ENCODE data around the gene C1orf94.
"Not testable (repeated sequence)": the region's sequence is repeated elsewhere in the genome, so short reads cannot be mapped to it uniquely, and the experiment has no call there.

C1orf94 gene

DNA sequence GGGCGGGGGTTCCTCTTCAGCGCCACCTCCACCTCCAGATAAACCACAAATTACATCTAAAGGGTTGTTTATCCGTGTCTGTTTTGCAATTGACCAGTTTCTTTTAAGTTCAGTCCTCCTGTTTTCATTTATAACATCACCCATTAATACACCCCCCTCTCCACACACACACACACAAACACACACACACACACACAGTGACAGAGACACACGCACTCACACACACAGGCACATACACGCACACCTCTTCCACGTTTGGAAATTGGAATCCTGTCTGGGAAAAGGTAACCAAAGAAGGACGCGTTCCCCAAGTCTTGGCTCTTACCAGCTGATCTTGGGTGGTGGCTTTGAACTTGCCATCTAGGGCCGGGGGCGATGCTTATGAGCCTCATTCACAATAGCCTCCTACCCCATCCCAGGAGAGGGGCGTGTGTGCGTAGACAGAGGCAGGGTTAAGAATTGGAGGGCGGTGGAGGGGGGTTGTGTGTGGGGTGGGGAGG, 11.2 kb upstream of the C1orf94 start:
- no peak for DNase-seq

DNA sequence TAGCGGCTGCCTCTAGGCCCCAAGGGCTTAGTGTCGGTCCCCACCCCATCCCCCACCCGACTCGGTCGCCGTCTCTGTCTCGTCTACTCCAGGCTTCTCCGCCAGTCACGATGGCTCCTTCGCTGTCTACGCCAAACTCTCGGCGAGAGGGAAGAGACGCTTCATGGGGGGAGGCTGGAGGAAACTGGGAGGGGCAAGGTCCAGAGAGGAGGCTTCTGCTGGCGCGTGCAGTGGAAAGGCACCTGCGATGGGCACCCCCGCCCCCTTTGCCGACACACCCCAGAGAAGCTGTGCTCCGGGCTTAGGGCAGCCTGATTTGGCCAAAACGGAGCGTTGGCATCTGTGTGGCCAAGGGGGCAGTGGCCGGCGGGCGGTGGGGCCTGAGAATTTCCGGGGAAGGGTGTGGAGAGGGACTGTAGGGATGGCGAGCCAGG, 10.5 kb upstream of the C1orf94 start:
- no peak for DNase-seq

DNA sequence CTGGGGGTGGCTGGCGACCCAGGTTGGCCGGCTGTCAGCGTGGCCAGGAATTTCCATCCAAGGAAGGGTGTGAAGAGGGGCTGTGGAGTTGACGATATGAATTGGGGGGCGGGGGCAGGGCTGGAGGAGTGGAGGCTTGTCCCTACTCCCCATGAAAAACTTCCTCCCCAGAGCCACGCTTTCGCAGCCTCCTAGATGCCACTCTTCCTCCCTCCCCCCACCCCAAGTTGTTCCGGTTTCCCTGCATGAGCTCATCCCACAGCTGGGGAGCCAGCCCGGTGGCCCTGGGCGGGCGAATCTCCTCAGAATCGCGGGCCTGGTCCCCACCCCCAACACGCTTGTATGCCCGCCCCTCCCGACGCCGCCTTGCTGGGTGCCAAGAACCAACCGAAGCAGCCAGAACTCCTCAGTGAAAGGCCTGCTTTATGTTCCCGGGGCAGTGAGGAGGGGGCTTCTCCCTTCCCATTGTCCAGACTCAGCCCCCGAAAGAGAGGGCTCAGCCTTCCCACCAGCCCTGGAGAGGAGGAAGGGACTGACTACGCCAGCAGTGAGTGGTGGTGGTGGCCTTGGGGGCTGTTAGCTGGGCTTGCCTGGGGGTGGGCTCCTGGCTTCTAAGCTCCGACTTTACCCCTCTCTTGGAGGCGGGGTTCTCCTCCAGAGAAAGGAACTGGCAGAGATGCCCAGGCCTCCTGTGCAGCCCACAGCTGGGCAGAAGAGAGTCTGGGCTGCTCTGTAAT, 9.9 kb upstream of the C1orf94 start:
- DNase-seq = no peak

DNA sequence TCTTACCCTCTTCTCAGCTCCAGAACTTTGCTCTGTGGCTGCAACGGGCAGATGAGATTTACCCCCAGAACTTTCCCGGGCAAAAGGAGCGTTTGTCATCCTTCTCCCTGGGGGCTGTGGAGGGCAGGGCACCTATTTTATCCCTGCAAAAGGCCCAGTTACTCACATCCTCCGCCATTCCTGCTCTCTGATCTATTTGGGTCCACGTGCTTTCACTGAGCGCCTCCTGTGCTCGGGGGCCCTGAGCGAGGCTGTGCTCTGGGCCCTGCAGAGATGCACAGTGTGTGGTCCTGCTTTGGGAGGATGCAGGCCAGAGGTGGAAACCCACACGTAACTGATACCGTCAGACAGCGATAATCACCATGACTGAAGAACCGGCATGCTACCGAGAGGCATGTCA, 9.3 kb upstream of the C1orf94 start:
- DNase-seq = no peak

DNA sequence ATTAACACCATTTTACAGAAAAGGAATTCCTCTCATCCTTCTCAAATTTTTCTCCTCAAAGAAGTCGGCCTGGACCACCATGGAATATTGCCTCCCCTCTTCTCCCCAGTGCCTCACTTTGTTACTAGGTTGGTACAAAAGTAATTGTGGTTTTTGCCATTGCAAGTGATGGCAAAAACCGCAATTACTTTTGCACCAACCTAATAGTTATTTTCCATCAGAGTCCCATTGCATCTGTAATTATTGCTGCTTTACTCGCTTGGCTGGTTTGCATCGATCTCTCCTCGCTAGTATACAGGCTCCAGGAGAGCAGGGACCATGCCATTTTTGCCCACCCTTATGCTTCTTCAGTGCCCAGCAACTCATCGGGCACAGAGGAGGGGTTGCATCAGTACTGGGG, 963 bp upstream of the C1orf94 start:
- DNase-seq = no peak

DNA sequence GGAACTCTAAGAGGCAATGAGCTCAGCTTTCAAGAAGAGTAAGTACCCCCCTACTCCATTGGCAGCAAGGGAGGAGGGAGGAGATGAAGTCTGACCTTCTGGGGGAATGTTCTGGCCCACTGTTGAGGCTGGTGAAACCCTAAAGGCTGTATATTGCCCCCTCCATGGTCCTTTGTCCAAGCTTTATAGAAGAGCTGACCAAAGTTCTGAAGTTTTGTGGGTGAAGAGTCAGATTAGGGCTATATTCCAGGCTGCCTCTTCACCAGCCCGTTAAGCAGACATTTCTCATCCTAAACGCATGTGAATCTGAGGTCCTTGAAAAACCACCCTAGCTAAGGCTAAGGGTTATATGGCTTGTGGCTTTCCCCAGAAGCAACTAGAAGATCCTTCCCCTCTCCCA, 1.4 kb downstream of the C1orf94 start:
- DNase-seq = no peak

DNA sequence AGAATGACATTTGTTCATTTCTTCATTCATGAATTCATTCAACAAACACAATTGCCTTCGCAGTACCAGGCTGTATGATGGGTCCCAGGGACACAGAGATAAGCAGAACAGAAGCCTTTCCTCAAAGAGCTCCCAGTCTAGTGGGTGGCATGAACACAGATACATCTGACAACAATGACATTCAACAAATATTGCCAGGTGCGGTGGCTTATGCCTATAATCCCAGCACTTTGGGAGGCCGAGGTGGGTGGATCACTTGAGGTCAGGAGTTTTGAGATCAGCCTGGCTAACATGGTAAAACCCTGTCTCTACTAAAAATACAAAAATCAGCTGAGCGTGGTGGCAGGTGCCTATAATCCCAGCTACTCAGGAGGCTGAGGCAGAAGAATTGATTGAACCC, 6.7 kb downstream of the C1orf94 start:
- DNase-seq = not testable (repeated sequence)

DNA sequence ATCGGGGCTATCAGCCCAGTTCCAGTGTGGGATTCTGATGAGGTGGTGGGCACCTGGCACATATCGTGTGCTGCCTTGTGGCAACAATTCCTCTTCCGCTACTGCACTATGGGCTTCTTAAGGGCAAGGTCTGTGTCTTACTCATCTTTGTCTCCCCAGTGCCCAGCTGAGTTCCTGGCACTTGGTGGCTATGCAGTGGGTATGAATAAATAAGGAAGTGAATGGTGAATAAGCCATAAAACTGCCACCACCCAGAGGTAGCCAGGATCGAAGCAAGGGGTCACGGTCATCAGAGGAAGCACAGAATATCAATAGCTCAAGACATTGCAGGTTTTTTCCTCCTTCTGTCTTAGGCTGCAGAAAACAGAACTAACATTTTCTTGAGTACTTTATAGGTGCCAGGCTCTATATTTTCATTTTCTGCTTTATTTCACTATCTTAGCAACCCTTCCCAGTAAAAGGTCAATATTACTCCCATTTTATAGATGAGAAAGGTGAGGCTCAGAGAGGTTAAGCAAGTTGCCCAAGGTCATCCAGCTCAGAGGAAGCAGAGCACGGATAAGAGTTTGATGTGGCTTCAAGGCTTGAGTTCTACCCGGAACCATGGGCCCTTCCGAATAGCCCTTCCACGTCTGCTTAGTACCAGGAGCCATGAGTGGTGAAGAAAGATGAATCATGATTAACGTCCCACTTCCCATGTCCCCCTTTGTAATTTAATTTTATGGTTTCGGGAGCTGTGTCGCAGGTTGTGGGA, 10.2 kb downstream of the C1orf94 start:
- no peak for DNase-seq

DNA sequence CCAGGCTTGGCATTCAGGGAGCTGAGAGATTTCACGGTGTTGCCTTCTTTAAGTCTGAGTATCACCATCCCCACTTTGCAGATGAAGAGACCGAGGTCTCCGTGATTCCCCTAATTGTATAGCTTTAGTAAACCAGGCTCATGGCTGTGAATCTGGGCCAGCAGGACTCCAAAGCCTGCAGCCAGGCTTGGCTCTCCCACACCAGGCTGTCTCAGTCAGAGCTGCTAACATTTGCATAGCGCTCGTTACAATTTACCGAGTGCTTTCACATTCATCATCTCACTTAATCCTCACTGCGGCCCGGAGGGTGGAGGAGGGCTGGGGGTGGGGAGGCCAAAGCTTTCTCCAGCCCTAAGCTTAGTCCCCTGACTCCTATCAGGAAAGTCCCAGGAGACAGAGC, 11.7 kb downstream of the C1orf94 start:
- DNase-seq = no peak

DNA sequence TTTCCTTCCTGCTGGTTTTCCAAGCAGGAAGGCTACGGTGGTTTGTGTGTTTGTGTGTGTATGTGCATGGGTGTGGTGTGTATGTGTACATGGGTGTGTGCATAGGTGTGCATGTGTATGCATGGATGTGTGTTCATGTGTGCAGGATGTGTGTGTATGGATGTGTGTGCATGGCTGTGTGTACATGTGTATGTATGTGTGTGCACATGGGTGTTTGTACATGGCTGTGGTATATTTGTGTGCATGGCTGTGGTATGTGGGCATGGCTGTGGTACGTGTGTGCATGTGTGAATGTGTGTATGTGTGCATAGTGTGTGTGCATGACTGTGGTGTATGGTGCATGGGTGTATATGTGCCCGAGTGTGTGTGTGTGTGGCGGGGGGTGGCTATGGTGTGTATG, 12.3 kb downstream of the C1orf94 start:
- no peak for DNase-seq

DNA sequence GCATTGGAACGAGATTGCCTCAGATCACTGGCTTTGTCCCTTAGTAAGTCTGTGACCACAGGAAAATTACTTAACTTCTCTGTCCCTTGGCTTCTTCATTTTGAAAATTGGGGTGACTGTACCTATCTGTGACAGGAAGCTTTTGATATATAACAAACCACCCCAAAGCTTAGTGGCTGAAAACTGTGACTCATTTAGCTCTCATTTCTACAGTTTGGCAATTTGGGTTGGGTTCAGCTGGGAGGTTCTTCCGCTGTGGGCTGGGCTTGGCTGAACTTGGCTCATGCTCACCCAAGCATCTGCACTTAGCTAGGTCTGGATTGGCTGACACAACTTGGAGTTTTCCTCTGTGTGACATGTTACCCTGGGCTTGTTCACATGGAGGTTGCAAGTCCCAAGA, 14.0 kb downstream of the C1orf94 start:
- no peak for DNase-seq

DNA sequence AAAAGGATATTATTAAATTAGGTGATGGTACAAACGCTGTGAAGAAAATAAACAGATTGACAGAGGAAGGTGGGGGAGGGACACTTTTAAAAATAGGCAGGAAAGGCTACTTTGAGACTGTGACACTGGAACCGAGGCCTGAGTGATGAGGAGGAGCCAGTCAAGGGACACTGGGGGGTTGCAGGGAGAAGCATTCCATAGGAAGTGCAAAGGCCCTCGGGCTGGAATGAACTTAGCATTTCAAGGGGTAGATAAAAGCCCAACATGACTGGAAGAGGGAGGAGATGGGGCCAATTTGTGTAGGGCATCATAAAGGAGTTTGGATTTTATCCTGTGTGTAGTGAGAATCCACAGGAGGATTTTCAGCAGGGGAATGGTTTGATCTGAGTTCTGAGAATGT, 15.9 kb downstream of the C1orf94 start:
- no peak for DNase-seq

DNA sequence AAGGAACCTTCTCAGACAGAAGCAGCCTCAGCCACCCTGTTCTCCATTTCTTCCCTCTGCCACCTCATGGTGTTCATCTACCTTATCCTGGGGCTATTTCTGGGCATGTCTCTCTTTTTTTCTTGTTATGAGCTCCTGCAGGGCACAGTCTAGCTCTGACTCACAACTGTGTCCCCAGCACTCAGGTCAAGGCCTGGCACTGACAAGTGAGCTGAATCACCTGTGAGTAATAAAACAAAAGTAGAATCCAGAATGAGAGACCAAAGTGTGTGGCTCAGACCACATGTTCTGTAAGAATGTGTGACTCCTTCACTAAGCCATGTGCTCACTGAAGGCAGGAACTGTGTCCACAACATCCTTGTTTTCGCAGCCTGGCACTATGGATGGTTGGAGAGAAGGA, 23.2 kb downstream of the C1orf94 start:
- DNase-seq = no peak

DNA sequence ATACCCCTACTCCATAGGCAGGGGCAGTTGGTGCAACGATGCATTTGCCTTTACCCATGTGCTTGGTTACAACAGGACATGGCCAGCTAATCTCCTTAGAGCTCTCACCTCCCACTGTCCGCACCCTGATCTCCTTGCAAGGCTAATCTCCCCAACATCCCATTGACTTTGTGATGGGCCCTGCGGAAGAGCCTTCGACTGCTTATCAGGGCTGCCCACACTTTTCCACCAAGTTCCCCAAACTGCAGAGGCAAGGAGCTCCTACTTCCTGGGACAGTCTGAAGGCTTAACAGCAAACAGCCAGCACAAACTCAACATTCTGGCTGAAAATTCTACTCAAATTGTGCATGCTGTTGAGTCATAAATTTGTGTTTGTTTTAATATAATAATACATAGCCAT, 36.0 kb downstream of the C1orf94 start:
- no peak for DNase-seq

DNA sequence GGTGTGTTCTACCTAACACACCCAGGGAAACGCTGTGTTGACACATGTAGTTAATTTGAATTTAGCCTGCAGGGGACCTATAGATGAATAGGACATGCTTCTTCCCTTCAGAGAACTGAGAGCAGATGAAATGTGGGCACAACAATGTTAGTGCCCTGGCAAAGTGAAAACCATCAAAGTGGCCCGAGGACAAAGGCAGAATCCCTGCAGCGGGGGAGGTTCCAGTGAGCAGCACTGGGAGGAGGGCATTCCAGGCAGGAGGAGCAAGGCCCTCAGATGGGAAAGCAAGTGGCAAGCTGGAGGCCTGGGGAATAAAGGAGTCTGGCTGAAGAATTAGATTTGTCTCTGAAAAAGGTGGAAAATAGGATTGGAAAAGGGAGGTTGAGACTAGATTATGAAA, 37.2 kb downstream of the C1orf94 start:
- no peak for DNase-seq

DNA sequence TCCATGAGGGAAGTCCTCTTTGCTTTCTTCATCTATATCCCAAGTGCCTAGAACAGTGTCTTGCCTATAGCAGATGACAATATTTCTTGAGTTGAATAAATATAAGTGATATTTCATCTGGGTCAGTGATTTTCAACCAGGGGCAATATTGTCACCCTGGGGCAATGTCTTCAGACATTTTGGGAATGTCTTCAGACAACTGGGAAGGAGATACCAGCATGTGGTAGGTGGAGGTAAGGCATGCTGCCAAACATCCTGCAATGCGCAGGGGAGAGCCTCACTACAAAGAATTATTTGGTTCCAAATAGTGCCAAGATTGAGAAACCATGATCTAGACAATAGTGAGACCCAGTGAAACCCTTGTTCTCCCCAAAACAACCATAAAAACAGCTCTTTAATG, 54.7 kb downstream of the C1orf94 start:
- DNase-seq = no peak

DNA sequence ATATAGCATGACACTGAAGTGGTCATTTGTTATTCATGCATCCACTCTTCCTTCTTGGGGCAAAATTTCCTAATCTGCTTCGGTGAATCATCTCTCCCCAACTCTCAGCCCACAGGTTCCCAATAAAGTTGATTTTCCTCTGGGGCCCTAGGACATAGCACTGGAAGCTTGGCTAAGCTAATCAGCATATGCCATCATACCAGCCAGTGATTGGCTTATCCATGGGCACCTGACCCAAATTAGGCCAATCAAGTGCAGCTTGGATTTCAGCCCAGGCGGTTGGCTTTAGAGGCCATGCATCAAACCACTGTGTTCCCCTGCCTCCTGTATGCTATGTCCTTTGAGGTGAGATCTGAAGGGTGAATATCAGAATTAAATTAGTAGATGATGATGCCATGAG, 58.9 kb downstream of the C1orf94 start:
- DNase-seq = no peak

DNA sequence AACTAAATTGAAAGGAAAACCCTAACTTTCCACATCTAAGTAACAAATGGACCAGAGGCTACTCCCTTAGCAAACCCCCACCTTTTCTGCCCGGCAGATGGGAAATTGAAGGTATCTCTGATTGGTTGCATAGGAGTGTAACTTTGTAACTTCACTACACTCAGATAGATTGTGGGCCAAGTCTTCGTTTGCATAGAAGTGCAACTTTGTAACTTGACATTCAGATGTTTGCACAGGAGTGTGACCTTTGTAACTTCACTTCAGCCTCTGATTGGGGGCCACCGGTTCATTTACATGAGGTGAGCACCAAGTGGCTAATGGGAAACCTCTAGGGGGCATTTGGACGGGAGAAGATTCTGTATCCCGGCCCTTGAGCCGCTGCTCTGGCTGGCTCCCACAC, 59.4 kb downstream of the C1orf94 start:
- no peak for DNase-seq

DNA sequence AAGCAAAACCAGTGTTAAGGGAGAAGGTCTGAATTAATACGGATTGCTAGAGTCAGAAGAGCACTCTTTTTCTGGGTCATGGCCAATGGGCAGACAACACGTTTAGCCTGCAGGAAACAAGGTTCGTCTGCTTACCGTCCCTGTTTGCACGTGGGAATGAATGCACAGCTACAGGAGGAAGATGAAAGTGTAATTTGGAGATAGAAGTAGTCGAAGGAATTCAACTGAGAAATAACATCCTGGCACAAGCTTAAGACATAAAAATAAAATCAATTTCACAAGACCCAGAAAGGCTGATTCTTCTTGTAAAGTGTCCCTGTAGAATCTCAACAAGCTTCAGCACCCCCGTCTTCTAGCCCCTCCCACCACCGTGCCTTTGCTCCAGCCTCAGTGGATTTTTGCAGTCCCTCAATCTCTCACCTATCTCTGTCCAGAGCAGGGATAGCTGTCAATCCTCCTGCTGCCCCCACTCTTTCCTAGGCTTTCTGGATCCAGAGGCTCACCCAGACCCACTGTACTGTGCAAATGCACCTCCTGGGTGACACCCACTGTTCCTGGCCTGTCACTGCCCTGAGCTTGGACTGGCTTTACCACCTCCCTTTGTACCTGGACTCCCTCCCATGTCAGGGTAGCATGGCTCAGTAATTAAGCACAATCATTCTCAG, 60.6 kb downstream of the C1orf94 start:
- no peak for DNase-seq

DNA sequence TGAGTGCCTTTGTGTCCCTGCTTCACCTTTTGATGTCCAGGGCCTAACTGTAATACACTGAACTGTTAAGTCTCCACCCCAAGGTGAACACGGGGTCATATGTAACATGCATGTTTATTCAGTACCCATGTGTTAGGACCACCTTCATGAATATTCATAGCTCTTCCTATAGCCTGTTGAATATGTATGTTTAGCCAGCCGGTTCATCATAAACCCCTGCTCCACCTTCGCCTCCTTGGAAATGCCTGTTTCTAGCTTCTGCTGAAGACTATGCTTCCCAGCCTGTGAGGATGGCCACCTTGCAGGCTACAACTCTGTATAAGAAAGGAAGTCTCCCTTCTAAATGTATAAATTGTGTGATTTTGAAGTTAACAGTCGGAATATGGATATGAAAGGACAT, 69.3 kb downstream of the C1orf94 start:
- no peak for DNase-seq

DNA sequence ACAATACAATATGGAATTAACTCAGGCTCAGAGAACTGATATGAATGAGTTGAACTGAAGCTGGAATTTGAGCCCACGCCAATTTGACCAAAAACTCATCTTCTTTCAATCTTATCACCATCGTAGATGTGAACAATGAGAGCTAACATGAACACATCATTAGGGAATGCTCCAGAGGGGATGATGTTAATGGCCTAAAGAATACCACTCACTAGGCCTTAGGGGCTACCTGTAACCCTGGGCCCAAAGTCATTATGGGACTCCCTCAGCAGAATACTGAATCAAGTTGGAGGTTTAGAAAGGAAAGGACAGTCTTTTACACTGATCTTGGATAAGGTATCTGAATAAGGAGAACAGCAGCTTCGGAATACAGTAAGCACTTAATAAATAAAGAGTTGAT, 73.6 kb downstream of the C1orf94 start:
- no peak for DNase-seq

DNA sequence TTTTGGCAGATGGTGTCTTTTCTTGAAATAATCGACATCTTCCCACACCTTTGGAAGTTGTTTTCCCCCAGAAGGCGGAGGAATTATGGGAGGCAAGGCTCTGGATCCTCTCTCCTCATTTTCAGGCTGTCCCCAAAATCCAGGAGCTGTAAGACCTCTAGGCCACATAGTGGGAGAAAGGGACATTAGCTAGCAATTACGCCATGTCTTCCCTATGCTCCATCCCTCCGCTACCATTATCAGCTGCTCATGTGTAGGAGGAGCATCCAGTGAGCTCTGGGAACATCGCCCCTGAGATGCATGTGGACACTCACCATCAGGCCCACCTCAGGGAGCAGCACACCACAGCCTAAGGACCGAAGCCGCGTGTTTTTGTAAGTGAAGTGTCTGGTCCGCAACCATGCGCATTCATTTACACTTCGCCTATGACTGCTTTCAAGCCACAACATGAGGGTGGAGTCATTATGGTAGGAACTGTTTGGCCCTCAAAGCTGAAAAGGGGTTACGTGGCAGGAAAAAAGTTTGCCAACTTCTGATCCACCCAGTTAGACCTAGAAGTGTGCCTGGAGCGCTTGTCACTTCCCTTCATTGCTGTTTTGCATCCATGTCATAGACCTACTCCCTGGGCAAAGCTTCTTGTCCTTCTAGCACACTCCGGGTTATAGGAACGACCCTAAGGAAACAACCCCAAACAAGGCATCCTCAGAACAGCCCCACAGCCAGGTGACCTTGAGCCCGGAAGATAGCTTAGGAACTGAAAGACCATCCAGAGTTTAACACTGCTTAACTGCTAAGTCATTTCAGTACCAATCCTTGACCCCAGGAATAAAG, 85.5 kb downstream of the C1orf94 start:
- DNase-seq = no peak

DNA sequence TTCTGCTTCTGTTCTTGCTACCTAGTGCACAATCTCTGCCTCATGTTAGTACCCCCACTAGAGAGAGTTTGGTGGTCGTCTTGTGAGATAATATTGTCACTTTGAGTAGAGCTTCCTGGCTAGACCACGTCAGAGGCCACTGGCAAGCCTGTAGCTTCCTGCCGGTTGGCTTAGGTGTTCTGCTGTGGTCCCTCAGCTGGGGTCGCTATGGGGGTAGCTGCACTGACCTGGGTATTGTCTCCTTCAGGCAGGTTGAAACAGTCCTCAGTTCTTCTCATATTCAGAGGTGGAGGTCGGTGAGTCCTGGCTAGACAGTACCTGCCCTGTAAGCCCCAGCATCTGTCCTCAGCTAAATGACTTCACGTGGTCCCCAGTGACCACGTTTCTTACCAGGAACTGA, 86.2 kb downstream of the C1orf94 start:
- DNase-seq = no peak

Measured in activated CD4-positive, alpha-beta T cell treated with anti-CD3 and anti-CD28 coated beads, Interleukin-2, amount 50 U/mL, for 1 hour (primary cell).